ENCODE measurements around the gene PLCB2. TPM values are rescaled to one million over a fixed set of nuclear protein-coding genes. Genes with fewer than 3 reads are reported as not detected.

Gene PLCB2
- total RNA-seq, 5 donors from 2014 or later (not counting 1 experiment from before 2014, with no cell fraction given): 242 to 293 (median 245) TPM

DNA sequence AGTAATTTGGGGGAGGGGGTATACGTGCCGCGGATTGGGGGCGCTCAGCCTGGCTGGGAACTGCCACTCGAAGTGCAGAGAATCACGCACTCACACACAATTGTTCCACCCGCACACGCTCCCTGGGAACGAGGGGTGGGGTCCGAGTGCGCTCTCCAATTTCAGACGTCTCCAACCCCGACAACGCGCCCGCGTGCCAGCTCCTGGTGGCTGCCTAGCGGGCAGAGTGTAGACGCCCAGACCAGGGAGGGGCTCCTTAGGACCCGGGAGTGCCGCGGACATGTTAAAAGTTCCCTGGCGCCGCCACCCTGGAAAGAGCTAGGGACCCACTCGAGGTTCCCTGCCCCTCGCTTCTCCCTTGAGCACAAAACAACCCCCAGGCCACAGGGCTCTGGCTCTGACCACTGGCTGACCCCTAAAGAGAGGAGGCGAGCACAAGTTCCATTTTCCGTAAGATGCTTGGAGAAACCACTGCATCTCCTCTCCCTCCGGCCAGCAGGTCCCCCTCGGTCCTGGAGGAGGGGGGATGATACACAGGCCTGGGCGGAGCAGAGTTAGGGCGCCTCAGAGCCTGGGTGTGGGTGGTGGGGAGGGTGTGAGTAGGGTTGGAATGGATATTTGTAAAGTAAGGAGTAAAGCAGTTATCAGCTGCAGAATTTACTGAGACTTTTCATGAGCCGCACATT, 24.0 kb downstream of the PLCB2 start:
- Histone ChIP-seq H3K9me3 (no peaks in the 10 kb centered on the region), H3K27ac (ENCODE audit: low read length) (no peak overlapping the region), H3K36me3 (ENCODE audit: control insufficient read depth in 2 of 2, extremely low read depth in 1 of 2, insufficient read depth in 1 of 2, low read length in 1 of 2) (peaks cover 6 to 16% of the 10 kb centered on the region in 2 donors), H3K4me1 (ENCODE audit: control insufficient read depth in 1 of 2, extremely low read depth in 1 of 2, insufficient read depth in 2 of 2, low read length in 2 of 2) (peaks cover 0 to 28% of the 10 kb centered on the region in 2 experiments), H3K27me3 (replicated peaks in 1 of 2; ENCODE audit: control insufficient read depth in 2 of 2, extremely low read depth in 1 of 2, insufficient read depth in 2 of 2, low read length in 1 of 2) (peaks cover 0 to 42% of the 10 kb centered on the region in 2 experiments), H3K4me3 (ENCODE audit: control insufficient read depth in 1 of 2, extremely low read depth in 1 of 2, low read length in 1 of 2) (no peak overlapping the region)
- POLR2A ChIA-PET: interaction anchor here (0.6 to 0.7 kb wide), 2 partner anchors 73 to 249 kb away, joined by 3 to 4 read pairs; no protein-coding TSS in a partner anchor
- Mint-ChIP-seq H3K27me3 (peaks cover 7 to 20% of the 10 kb centered on the region in 2 donors), H3K4me1 (peaks cover 0 to 8% (median 4%) of the 10 kb centered on the region in 3 donors), H3K4me3 (peak overlapping the region; percentile 13 to 42 (median 39)), H3K36me3 (no peaks in the 10 kb centered on the region), H3K27ac (no peak overlapping the region), H3K9me3 (no peaks in the 10 kb centered on the region)
- DNase-seq (no peak), ATAC-seq (replicated peaks in 1 of 4) (no peak)
- CTCF ChIA-PET: interaction anchor here (0.7 to 1.1 kb wide), 3 partner anchors 9 to 61 kb away, joined by 3 to 5 read pairs (median 4); no protein-coding TSS in a partner anchor
- WGBS (ENCODE audit: insufficient coverage): 49% methylated on average over 19 of the region's 33 CpGs

DNA sequence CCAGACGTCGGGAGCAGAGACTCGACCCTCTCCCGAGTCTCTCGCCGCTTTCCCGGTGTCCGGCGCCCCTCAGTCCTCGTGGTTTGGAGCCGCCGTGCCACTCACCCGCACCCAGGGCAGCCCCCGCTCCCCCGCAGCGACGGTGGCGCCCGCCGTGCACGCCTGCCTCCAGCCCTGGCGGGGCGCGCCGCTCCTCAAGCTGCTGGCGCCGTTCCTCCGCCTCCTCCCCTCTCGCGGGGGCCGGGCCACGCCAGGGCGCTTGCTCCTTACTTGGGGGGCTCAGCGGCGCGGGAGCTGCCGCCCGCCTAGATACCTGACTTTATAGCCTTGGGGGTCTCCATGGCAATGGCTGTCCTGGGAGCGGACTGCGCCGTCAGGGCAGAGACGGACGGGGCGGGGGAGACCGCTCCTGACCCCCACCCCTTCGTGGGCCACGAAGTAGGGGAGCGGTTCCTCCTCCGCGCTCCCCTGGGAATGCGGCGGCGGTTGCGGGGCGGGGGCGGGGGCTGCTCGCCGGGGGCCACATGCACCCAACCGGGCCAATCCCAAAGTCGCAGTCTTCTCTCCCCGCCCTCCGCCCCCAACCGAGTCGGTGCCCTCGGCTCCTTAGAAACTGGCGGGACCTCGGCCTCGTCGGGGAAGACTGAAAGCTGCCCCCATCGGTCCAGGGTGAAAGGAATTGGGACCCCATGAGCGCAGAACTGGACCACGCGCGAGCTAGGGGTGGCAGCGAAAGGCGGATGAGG, 24.7 kb downstream of the PLCB2 start, which contains the start of gene ANKRD63:
Gene ANKRD63, minus strand, starts transcription at position 196 of the 746 bp plus-strand sequence. CDS start 478 bp downstream, outside the sequence.
- H3K4me3 ChIP-seq (ENCODE audit: control insufficient read depth in 1 of 2, extremely low read depth in 1 of 2, low read length in 1 of 2): peak within 1 kb of the TSS; percentile 47 to 77
- no peak within 1 kb of the TSS for H3K27ac Mint-ChIP-seq
- no peak within 1 kb of the TSS for H3K27ac ChIP-seq (ENCODE audit: low read length)

DNA sequence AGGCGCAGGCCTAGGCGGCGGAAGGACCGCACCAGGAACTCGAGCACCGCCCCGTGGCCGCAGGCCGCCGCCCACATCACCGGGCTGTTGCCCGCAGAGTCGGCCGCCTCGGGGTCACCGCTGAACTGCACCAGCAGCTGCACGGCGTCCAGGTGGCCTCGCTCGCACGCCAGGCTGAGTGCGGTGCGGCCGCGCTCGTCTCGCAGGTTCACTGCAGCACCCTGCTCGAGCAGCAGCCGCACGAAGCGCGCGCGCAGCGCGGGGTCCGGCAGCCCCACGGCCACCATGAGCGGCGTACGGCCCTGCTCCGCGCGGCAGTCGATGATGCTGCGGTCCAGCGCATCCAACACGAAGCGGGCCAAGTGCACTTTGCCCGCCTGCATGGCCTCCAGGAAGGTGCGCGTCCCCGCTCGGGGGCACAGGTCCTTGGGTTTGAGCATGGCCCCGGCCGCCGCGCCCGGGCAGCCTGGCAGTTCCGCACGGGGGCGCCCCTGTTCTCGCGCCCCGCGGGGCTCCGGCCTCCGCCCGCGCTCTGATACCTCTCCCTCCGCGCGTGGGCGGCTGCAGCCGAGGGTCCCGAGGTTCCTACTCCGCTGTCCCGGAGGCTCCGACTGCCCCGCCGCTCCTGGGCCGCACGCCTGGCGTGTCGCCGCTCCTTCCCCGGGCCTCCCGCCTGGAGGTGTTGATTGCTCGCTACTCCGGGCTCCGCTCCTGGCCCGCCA, 25.4 kb downstream of the PLCB2 start:
- Histone ChIP-seq H3K4me1 (ENCODE audit: control insufficient read depth in 1 of 2, extremely low read depth in 1 of 2, insufficient read depth in 2 of 2, low read length in 2 of 2) (peaks cover 0 to 33% of the 10 kb centered on the region in 2 experiments), H3K36me3 (ENCODE audit: control insufficient read depth in 2 of 2, extremely low read depth in 1 of 2, insufficient read depth in 1 of 2, low read length in 1 of 2) (peaks cover 5 to 9% of the 10 kb centered on the region in 2 donors), H3K27ac (ENCODE audit: low read length) (no peak overlapping the region), H3K27me3 (replicated peaks in 1 of 2; ENCODE audit: control insufficient read depth in 2 of 2, extremely low read depth in 1 of 2, insufficient read depth in 2 of 2, low read length in 1 of 2) (peaks cover 0 to 56% of the 10 kb centered on the region in 2 experiments), H3K4me3 (ENCODE audit: control insufficient read depth in 1 of 2, extremely low read depth in 1 of 2, low read length in 1 of 2) (peak overlapping the region; percentile 47 to 77), H3K9me3 (no peaks in the 10 kb centered on the region)
- Mint-ChIP-seq H3K4me3 (peak overlapping the region; percentile 63 to 74 (median 65)), H3K4me1 (peaks cover 2 to 8% (median 4%) of the 10 kb centered on the region in 3 donors), H3K27me3 (peaks cover 7 to 32% of the 10 kb centered on the region in 2 donors), H3K36me3 (no peaks in the 10 kb centered on the region), H3K9me3 (no peaks in the 10 kb centered on the region), H3K27ac (no peak overlapping the region)
- WGBS (ENCODE audit: insufficient coverage): under 1% methylated on average over 92 of the region's 92 CpGs
- DNase-seq: peak in 30 of 35 experiments; percentile 11 to 69 (median 38)
- CTCF ChIA-PET: no interaction called here
- peak; percentile 72 to 80 (median 76) for ATAC-seq (replicated peaks in 1 of 4)
- POLR2A ChIA-PET: no interaction called here

More for the DNA sequence above, 24.7 kb downstream of the PLCB2 start, which contains the start of gene ANKRD63:
- peaks cover 0 to 49% of the 10 kb centered on the region in 2 experiments for H3K27me3 ChIP-seq (replicated peaks in 1 of 2; ENCODE audit: control insufficient read depth in 2 of 2, extremely low read depth in 1 of 2, insufficient read depth in 2 of 2, low read length in 1 of 2)
- H3K9me3 Mint-ChIP-seq: no peaks in the 10 kb centered on the region
- H3K36me3 ChIP-seq (ENCODE audit: control insufficient read depth in 2 of 2, extremely low read depth in 1 of 2, insufficient read depth in 1 of 2, low read length in 1 of 2): peaks cover 6 to 12% of the 10 kb centered on the region in 2 donors
- CTCF ChIA-PET: interaction anchor here (0.7 to 1.1 kb wide), 3 partner anchors 8 to 61 kb away, joined by 3 to 5 read pairs (median 4); no protein-coding TSS in a partner anchor
- 2% methylated on average over 62 of the region's 76 CpGs for WGBS (ENCODE audit: insufficient coverage)
- peak within 1 kb of the TSS; percentile 63 to 74 (median 65) for H3K4me3 Mint-ChIP-seq
- peak; percentile 71 to 76 (median 74) for ATAC-seq (replicated peaks in 1 of 4)
- POLR2A ChIA-PET: interaction anchor here (0.6 to 0.7 kb wide), 2 partner anchors 74 to 248 kb away, joined by 3 to 4 read pairs; no protein-coding TSS in a partner anchor
- peaks cover 0 to 28% of the 10 kb centered on the region in 2 experiments for H3K4me1 ChIP-seq (ENCODE audit: control insufficient read depth in 1 of 2, extremely low read depth in 1 of 2, insufficient read depth in 2 of 2, low read length in 2 of 2)
- peak in 25 of 35 experiments; percentile 10 to 56 (median 33) for DNase-seq
- H3K4me1 Mint-ChIP-seq: peaks cover 0 to 8% (median 4%) of the 10 kb centered on the region in 3 donors
- H3K36me3 Mint-ChIP-seq: no peaks in the 10 kb centered on the region
- peaks cover 7 to 26% of the 10 kb centered on the region in 2 donors for H3K27me3 Mint-ChIP-seq
- H3K9me3 ChIP-seq: no peaks in the 10 kb centered on the region

DNA sequence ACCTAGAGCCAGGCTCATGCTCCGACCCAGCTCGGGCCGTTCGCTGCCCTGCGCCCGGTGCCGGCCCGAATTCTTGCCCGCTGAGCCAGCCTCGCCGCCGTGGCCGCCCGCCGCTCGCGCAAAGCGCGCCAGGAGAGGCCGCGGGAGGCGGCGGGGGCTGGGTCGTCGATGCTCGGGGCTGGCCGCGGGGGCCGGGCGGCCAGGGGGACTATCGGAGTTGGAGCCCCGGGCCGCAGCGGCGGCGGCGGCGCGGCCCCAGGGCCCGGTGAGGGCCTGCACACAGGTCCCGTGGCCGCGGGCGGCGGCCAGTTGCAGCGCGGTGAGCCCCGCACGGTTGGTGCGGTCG, 26.0 kb downstream of the PLCB2 start:
- peaks cover 0 to 34% of the 10 kb centered on the region in 2 experiments for H3K4me1 ChIP-seq (ENCODE audit: control insufficient read depth in 1 of 2, extremely low read depth in 1 of 2, insufficient read depth in 2 of 2, low read length in 2 of 2)
- CTCF ChIA-PET: no interaction called here

DNA sequence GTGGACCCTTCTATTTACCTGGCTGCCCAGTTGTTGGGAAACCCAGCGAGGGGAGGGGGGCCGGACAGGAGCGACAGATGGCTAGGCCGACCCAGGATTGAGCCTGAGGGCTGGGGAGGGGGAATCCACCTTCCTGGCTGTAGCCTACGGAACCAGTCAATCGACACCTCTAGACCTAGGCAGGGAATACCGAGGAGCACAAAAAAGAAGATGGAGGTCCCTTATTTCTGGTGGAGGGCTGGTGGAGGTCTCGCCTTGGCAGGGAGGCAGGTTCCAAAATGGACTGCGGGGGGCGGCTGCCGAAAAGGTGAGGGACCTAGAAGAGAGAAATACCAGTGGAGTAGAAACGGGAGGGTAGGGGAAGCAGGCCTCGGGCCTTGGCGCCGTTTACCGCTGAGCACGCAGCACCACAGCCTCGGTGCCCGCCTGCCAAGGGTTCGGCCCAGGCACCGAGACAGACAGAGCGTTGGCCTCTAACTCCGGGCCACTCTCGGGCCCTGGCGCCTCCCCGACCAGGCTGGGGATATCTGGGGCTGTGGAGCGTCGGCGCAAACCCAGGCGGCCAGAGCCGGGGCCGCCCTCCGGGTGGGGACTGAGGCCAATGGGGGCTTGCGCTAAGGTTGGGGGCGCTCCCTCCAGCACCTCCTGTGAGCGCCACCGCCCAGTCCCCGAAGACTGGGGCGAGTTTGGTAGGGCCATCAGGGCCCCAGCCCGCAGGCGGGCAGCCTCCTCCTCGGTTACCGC, 26.5 kb downstream of the PLCB2 start:
- no peak overlapping the region for H3K27ac ChIP-seq (ENCODE audit: low read length)
- peaks cover 0 to 34% of the 10 kb centered on the region in 2 experiments for H3K4me1 ChIP-seq (ENCODE audit: control insufficient read depth in 1 of 2, extremely low read depth in 1 of 2, insufficient read depth in 2 of 2, low read length in 2 of 2)
- CTCF ChIA-PET: interaction anchor here (0.5 to 3.6 kb wide), 8 partner anchors 23 to 1131 kb away, joined by 3 to 37 read pairs (median 4); partner anchors contain the start of gene PLCB2 (in 1 of the 2)
- Mint-ChIP-seq H3K27me3 (peaks cover 7 to 38% of the 10 kb centered on the region in 2 donors), H3K36me3 (no peaks in the 10 kb centered on the region), H3K27ac (no peak overlapping the region), H3K4me3 (peak overlapping the region; percentile 17 to 74 (median 62)), H3K4me1 (peaks cover 4 to 8% (median 5%) of the 10 kb centered on the region in 3 donors), H3K9me3 (no peaks in the 10 kb centered on the region)
- H3K36me3 ChIP-seq (ENCODE audit: control insufficient read depth in 2 of 2, extremely low read depth in 1 of 2, insufficient read depth in 1 of 2, low read length in 1 of 2): peaks cover 0 to 3% of the 10 kb centered on the region in 2 donors
- peaks cover 0 to 63% of the 10 kb centered on the region in 2 experiments for H3K27me3 ChIP-seq (replicated peaks in 1 of 2; ENCODE audit: control insufficient read depth in 2 of 2, extremely low read depth in 1 of 2, insufficient read depth in 2 of 2, low read length in 1 of 2)
- POLR2A ChIA-PET: no interaction called here
- H3K9me3 ChIP-seq: no peaks in the 10 kb centered on the region
- WGBS (ENCODE audit: insufficient coverage): 91% methylated on average over 35 of the region's 43 CpGs
- no peak for DNase-seq
- no peak overlapping the region for H3K4me3 ChIP-seq (ENCODE audit: control insufficient read depth in 1 of 2, extremely low read depth in 1 of 2, low read length in 1 of 2)
- no peak for ATAC-seq (replicated peaks in 1 of 4)

More for the DNA sequence above, 26.0 kb downstream of the PLCB2 start:
- H3K9me3 Mint-ChIP-seq: no peaks in the 10 kb centered on the region
- no peaks in the 10 kb centered on the region for H3K9me3 ChIP-seq
- WGBS (ENCODE audit: insufficient coverage): 18% methylated on average over 50 of the region's 51 CpGs
- ATAC-seq (replicated peaks in 1 of 4) (no peak), DNase-seq (no peak)
- peaks cover 3% of the 10 kb centered on the region in 2 donors for H3K36me3 ChIP-seq (ENCODE audit: control insufficient read depth in 2 of 2, extremely low read depth in 1 of 2, insufficient read depth in 1 of 2, low read length in 1 of 2)
- H3K27ac Mint-ChIP-seq: no peak overlapping the region
- H3K36me3 Mint-ChIP-seq: no peaks in the 10 kb centered on the region
- peaks cover 7 to 36% of the 10 kb centered on the region in 2 donors for H3K27me3 Mint-ChIP-seq
- H3K4me1 Mint-ChIP-seq: peaks cover 4 to 8% (median 5%) of the 10 kb centered on the region in 3 donors
- H3K27ac ChIP-seq (ENCODE audit: low read length): no peak overlapping the region
- POLR2A ChIA-PET: no interaction called here
- peaks cover 0 to 61% of the 10 kb centered on the region in 2 experiments for H3K27me3 ChIP-seq (replicated peaks in 1 of 2; ENCODE audit: control insufficient read depth in 2 of 2, extremely low read depth in 1 of 2, insufficient read depth in 2 of 2, low read length in 1 of 2)
- H3K4me3 ChIP-seq (ENCODE audit: control insufficient read depth in 1 of 2, extremely low read depth in 1 of 2, low read length in 1 of 2): peak overlapping the region in 1 of 2 donors; percentile 77
- H3K4me3 Mint-ChIP-seq: no peak overlapping the region

All from T-cell (primary cell).